Liver (tissue), 3 donors: Measurements from ENCODE around the gene CCDC82.

Experiments used
- ATF3 ChIP-seq: IDR thresholded peaks from 2 replicates; pipeline ENCODE4 v1.6.1; 2016; ENCODE audit warnings: antibody characterized with exemption
- CTCF ChIP-seq: fragments of 150-350 bp; IDR thresholded peaks from 2 replicates; pipeline ENCODE4 v1.5.1; 2017; ENCODE audit warnings: improper control_type of control experiment, low read depth, low read length; ENCODE audit not compliant: missing input control
- EGR1 ChIP-seq, 2 donors: IDR thresholded peaks; 2 replicates each; pipeline ENCODE4 v1.6.1; 2016 to 2018; ENCODE audit warnings: antibody characterized with exemption in 2 of 2, low read depth in 2 of 2
- GABPA ChIP-seq, 2 donors: IDR thresholded peaks in 1 of 2; conservative IDR thresholded peaks in 1 of 2; 2 replicates each; pipeline ENCODE4 v1.6.1; 2016; ENCODE audit warnings: antibody characterized with exemption in 2 of 2, mild to moderate bottlenecking in 1 of 2, moderate library complexity in 1 of 2
- JUND ChIP-seq, 2 donors: IDR thresholded peaks; 2 replicates each; pipeline ENCODE4 v1.6.1; 2016; ENCODE audit warnings: antibody characterized with exemption in 2 of 2
- NR2F2 ChIP-seq: IDR thresholded peaks from 2 replicates; pipeline ENCODE4 v1.6.1; 2016; ENCODE audit warnings: antibody characterized with exemption
- RXRA ChIP-seq, 2 donors: IDR thresholded peaks; 2 replicates each; pipeline ENCODE4 v1.6.1; 2017 to 2018; ENCODE audit warnings: antibody characterized with exemption in 2 of 2, mild to moderate bottlenecking in 1 of 2
- SP1 ChIP-seq: IDR thresholded peaks from 2 replicates; pipeline ENCODE4 v1.6.1; 2018; ENCODE audit warnings: antibody characterized with exemption, mild to moderate bottlenecking
- TAF1 ChIP-seq: conservative IDR thresholded peaks from 2 replicates; pipeline ENCODE4 v1.6.1; 2016; ENCODE audit warnings: antibody characterized with exemption, mild to moderate bottlenecking
- YY1 ChIP-seq: IDR thresholded peaks from 2 replicates; pipeline ENCODE4 v1.6.1; 2016; ENCODE audit warnings: antibody characterized with exemption, mild to moderate bottlenecking
- TF ChIP-seq, protein P1 (sequence below): IDR thresholded peaks from 2 replicates; pipeline ENCODE4 v1.6.1; 2016; ENCODE audit warnings: antibody characterized with exemption, mild to moderate bottlenecking
- TF ChIP-seq, protein P2 (sequence below): IDR thresholded peaks from 2 replicates; pipeline ENCODE4 v1.6.1; 2016; ENCODE audit warnings: antibody characterized with exemption
- donor health status: healthy.
- donor health status: healthy.

DNA sequence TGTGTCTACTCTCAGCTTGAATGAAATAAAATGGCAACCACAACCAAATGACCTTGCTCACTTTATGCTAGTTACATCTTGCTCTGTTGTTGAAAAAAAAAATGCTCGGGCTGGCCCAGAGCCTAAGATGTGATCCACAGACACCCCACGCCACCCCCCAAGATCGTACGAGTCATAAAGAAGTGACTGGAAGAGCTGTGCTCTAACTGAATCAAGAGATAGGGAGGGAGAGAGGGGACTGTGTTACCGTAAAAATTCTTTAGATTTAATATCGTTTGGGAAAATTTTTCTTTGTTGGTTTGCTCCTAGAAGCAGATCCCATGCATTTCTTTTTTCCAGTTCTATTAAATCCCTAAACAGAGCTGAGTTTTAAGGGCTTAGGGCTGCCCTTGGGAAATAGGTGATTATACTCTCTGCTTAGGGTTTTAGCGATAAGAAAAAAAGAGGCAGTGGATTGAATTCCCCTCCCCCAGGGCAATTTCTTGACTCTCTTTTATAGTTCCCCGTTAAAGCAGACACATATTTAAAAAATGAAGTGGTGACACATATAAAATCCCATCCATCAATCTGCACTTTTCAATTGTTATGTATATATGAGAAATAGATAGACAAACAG, 61.2 kb downstream of the CCDC82 start:
- TF ChIP-seq NR2F2 (no peak), YY1 (no peak), CTCF (no peak), EGR1 (IDR thresholded peaks at IDR 0.05; ENCODE audit: low read depth in 2 of 2) (no peak), JUND (IDR thresholded peaks at IDR 0.05) (no peak), GABPA (IDR thresholded peaks at IDR 0.05 in 1 of 2, conservative IDR thresholded peaks at IDR 0.05 in 1 of 2) (no peak), ATF3 (no peak), TAF1 (no peak), RXRA (IDR thresholded peaks at IDR 0.05) (no peak), SP1 (no peak)
- TF ChIP-seq, protein P1, sequence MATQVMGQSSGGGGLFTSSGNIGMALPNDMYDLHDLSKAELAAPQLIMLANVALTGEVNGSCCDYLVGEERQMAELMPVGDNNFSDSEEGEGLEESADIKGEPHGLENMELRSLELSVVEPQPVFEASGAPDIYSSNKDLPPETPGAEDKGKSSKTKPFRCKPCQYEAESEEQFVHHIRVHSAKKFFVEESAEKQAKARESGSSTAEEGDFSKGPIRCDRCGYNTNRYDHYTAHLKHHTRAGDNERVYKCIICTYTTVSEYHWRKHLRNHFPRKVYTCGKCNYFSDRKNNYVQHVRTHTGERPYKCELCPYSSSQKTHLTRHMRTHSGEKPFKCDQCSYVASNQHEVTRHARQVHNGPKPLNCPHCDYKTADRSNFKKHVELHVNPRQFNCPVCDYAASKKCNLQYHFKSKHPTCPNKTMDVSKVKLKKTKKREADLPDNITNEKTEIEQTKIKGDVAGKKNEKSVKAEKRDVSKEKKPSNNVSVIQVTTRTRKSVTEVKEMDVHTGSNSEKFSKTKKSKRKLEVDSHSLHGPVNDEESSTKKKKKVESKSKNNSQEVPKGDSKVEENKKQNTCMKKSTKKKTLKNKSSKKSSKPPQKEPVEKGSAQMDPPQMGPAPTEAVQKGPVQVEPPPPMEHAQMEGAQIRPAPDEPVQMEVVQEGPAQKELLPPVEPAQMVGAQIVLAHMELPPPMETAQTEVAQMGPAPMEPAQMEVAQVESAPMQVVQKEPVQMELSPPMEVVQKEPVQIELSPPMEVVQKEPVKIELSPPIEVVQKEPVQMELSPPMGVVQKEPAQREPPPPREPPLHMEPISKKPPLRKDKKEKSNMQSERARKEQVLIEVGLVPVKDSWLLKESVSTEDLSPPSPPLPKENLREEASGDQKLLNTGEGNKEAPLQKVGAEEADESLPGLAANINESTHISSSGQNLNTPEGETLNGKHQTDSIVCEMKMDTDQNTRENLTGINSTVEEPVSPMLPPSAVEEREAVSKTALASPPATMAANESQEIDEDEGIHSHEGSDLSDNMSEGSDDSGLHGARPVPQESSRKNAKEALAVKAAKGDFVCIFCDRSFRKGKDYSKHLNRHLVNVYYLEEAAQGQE: no peak
- TF ChIP-seq, protein P2, sequence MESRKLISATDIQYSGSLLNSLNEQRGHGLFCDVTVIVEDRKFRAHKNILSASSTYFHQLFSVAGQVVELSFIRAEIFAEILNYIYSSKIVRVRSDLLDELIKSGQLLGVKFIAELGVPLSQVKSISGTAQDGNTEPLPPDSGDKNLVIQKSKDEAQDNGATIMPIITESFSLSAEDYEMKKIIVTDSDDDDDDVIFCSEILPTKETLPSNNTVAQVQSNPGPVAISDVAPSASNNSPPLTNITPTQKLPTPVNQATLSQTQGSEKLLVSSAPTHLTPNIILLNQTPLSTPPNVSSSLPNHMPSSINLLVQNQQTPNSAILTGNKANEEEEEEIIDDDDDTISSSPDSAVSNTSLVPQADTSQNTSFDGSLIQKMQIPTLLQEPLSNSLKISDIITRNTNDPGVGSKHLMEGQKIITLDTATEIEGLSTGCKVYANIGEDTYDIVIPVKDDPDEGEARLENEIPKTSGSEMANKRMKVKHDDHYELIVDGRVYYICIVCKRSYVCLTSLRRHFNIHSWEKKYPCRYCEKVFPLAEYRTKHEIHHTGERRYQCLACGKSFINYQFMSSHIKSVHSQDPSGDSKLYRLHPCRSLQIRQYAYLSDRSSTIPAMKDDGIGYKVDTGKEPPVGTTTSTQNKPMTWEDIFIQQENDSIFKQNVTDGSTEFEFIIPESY: no peak
